ENCODE measurements around the gene TTLL6. TPM values are rescaled to one million over a fixed set of nuclear protein-coding genes. Genes with fewer than 3 reads are reported as not detected.

TTLL6 gene
- total RNA-seq, 8 experiments from 2014 or later, result 0.36 to 3.9 (median 1.1) TPM; not detected in 2

Other genes starting within 250 kb of the TTLL6 start
- 10 to 100 TPM in 7 of 8 experiments, 1 to 10 TPM in 1; 8.8 to 32.0 (median 14.1) TPM for gene HOXB4, start 238.9 kb downstream of the TTLL6 start, total RNA-seq
- gene HOXB3, start 227.0 kb downstream of the TTLL6 start, total RNA-seq, result 100 to 1,000 TPM in 1 of 8 experiments, 10 to 100 TPM in 7; 20.6 to 111 (median 52.1) TPM
- gene HOXB5, start 223.4 kb downstream of the TTLL6 start, total RNA-seq, result 10 to 100 TPM in 6 of 8 experiments, 1 to 10 TPM in 2; 1.0 to 51.9 (median 15.8) TPM
- gene HOXB6, start 212.2 kb downstream of the TTLL6 start, total RNA-seq, result 10 to 100 TPM in 6 of 8 experiments, 1 to 10 TPM in 2; 7.1 to 75.2 (median 35.3) TPM
- 10 to 100 TPM in 7 of 8 experiments, 1 to 10 TPM in 1; 6.2 to 35.5 (median 23.7) TPM for gene HOXB7, start 206.2 kb downstream of the TTLL6 start, total RNA-seq
- gene HOXB8, start 201.9 kb downstream of the TTLL6 start, total RNA-seq, result 100 to 1,000 TPM in 1 of 8 experiments, 10 to 100 TPM in 5, under 1 TPM in 2; 0.80 to 139 (median 63.2) TPM
- 100 to 1,000 TPM in 2 of 8 experiments, 10 to 100 TPM in 3, under 1 TPM in 3; 0.10 to 154 (median 67.8) TPM for gene HOXB9, start 190.9 kb downstream of the TTLL6 start, total RNA-seq
- gene PRAC1, start 94.7 kb downstream of the TTLL6 start, total RNA-seq, result not detected
- gene PRAC2, start 94.0 kb downstream of the TTLL6 start, total RNA-seq, result not detected
- gene HOXB13, start 88.5 kb downstream of the TTLL6 start, total RNA-seq, result under 1 TPM in 7 of 8 experiments, not detected in 1; 0.05 to 0.70 (median 0.18) TPM
- gene CALCOCO2, start 13.8 kb upstream of the TTLL6 start, total RNA-seq, result 10 to 100 TPM; 21.6 to 58.8 (median 42.8) TPM
- 100 to 1,000 TPM; 109 to 239 (median 149) TPM for gene ATP5MC1, start 75.6 kb upstream of the TTLL6 start, total RNA-seq
- gene UBE2Z, start 91.2 kb upstream of the TTLL6 start, total RNA-seq, result 10 to 100 TPM; 27.1 to 88.0 (median 47.1) TPM
- 100 to 1,000 TPM in 1 of 8 experiments, 10 to 100 TPM in 7; 57.8 to 109 (median 71.2) TPM for gene SNF8, start 127.6 kb upstream of the TTLL6 start, total RNA-seq
- not detected for gene GIP, start 151.4 kb upstream of the TTLL6 start, total RNA-seq
- 100 to 1,000 TPM in 1 of 8 experiments, 10 to 100 TPM in 6, 1 to 10 TPM in 1; 4.0 to 107 (median 18.1) TPM for gene IGF2BP1, start 180.2 kb upstream of the TTLL6 start, total RNA-seq

All from motor neuron (in vitro differentiated cells).